HG03280 (cell line): Measurements from ENCODE around the gene MYCL.
"Not testable (repeated sequence)": the region's sequence is repeated elsewhere in the genome, so short reads cannot be mapped to it uniquely, and the experiment has no call there.

ENCODE experiments used
- ATAC-seq: cut with Tn5 transposase; IDR thresholded peaks from one replicate; pipeline ENCODE4 v1.9.1; 2021; ENCODE audit warnings: mild to moderate bottlenecking, moderate library complexity; ENCODE audit not compliant: unreplicated experiment

The MYCL gene

GRCh38 chr1:39892601-39893595 is 8.8 kb downstream of the MYCL start:
- ATAC-seq, result no peak

GRCh38 chr1:39890880-39891279 is 10.8 kb downstream of the MYCL start:
- no peak for ATAC-seq

- ATAC-seq, result no peak
Observed at GRCh38 chr1:39890273-39890672, 11.4 kb downstream of the MYCL start.

GRCh38 chr1:39886757-39887231 is 14.9 kb downstream of the MYCL start:
- ATAC-seq, result no peak

- no peak for ATAC-seq
Observed at GRCh38 chr1:39885516-39885915, 16.2 kb downstream of the MYCL start.

GRCh38 chr1:39882152-39882551 is 19.6 kb downstream of the MYCL start:
- no peak for ATAC-seq

- no peak for ATAC-seq
Observed at GRCh38 chr1:39877980-39878956, 23.4 kb downstream of the MYCL start.

- ATAC-seq, result no peak
Observed at GRCh38 chr1:39877231-39877778, 24.4 kb downstream of the MYCL start.

- ATAC-seq, result no peak
Observed at GRCh38 chr1:39876144-39876543, 25.6 kb downstream of the MYCL start.

- no peak for ATAC-seq
Observed at GRCh38 chr1:39872698-39873097, 29.0 kb downstream of the MYCL start.

- no peak for ATAC-seq
Observed at GRCh38 chr1:39871796-39872195, 29.9 kb downstream of the MYCL start.

GRCh38 chr1:39871043-39871442 is 30.7 kb downstream of the MYCL start:
- ATAC-seq, result not testable (repeated sequence)

GRCh38 chr1:39869538-39870112 is 32.1 kb downstream of the MYCL start:
- ATAC-seq, result not testable (repeated sequence)

- ATAC-seq, result no peak
Observed at GRCh38 chr1:39866767-39867166, 35.0 kb downstream of the MYCL start.

GRCh38 chr1:39865762-39866161 is 36.0 kb downstream of the MYCL start:
- no peak for ATAC-seq

GRCh38 chr1:39863177-39863576 is 38.5 kb downstream of the MYCL start:
- no peak for ATAC-seq

- ATAC-seq, result no peak
Observed at GRCh38 chr1:39861003-39861402, 40.7 kb downstream of the MYCL start.

GRCh38 chr1:39859859-39860812 is 41.6 kb downstream of the MYCL start:
- no peak for ATAC-seq

- no peak for ATAC-seq
Observed at GRCh38 chr1:39858315-39858714, 43.4 kb downstream of the MYCL start.
